ENCODE results near the gene SRGAP1.

GRCh38 chr12:64147011-64147631 is 302.6 kb downstream of the SRGAP1 start:
- TF ChIP-seq CTCF (IDR thresholded peaks at IDR 0.05) (no peak), EZH2phosphoT487 (IDR thresholded peaks at IDR 0.05) (no peak)
